ENCODE data around the gene KCNIP3.

KCNIP3 gene

DNA sequence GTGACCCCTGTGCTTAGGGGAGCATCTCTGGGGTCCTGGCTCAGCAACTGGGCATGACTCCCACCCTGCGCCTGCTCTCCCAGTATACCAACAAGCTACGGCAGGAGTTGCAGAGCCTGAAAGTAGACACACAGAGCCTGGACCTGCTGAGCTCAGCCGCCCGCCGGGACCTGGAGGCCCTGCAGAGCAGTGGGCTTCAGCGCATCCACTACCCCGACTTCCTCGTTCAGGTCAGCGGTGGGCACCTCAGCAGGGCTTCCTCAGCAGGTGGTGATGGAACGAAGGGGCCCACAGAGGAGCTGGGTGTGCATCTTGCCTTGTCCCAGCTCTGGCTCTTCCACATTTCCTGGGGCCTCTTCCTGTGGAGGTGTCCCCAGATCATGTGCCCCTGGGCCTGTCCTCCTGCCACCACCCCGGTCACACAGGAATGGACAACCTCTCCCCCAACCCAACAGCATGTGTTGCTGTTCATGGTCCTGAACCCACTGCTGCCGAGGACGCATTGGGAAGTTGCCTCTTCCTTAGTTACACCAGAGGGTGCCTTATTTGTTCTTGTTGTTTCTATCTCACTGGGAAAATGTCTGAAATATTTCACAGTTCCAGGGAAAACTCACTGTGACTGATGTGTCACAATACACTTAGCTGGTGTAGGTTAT lies 12.1 kb upstream of the KCNIP3 start:
- DNase-seq (ENCODE audit: low read depth), result no peak
- no peak for TF ChIP-seq CTCF (IDR thresholded peaks at IDR 0.05; ENCODE audit: low read length, missing control alignments)
- H3K4me3 ChIP-seq (replicated peaks; ENCODE audit: low read depth, low read length), result no peak overlapping the region

GRCh38 chr2:95285542-95285932 lies 11.6 kb upstream of the KCNIP3 start:
- TF ChIP-seq CTCF (IDR thresholded peaks at IDR 0.05; ENCODE audit: low read length, missing control alignments), result no peak
- no peak overlapping the region for H3K4me3 ChIP-seq (replicated peaks; ENCODE audit: low read depth, low read length)
- DNase-seq (ENCODE audit: low read depth), result no peak

- TF ChIP-seq CTCF (IDR thresholded peaks at IDR 0.05; ENCODE audit: low read length, missing control alignments), result no peak
- DNase-seq (ENCODE audit: low read depth), result no peak
- H3K4me3 ChIP-seq (replicated peaks; ENCODE audit: low read depth, low read length), result no peak overlapping the region
Measured at GRCh38 chr2:95287336-95287735, 9.8 kb upstream of the KCNIP3 start.

DNA sequence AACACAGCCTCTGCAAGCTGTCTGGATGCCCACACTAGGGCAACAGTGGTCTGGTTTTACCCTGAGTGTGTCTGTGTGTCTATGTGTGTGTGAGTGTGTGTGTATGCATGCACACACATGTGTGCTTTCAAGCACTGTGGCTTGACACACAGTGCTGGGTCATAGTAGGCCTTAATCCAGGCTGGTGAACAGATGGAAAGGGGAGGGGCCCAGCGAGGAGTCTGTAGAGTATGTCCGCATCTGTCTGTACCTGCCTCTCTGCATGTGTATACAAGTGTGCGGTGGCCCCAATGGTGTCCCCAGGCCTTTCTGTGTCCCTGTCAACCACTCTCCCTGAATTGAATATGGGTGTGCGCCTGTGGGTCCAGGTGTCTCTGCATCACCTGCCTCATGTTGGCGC lies 9.3 kb upstream of the KCNIP3 start:
- H3K4me3 ChIP-seq (replicated peaks; ENCODE audit: low read depth, low read length), result no peak overlapping the region
- no peak for TF ChIP-seq CTCF (IDR thresholded peaks at IDR 0.05; ENCODE audit: low read length, missing control alignments)
- no peak for DNase-seq (ENCODE audit: low read depth)

DNA sequence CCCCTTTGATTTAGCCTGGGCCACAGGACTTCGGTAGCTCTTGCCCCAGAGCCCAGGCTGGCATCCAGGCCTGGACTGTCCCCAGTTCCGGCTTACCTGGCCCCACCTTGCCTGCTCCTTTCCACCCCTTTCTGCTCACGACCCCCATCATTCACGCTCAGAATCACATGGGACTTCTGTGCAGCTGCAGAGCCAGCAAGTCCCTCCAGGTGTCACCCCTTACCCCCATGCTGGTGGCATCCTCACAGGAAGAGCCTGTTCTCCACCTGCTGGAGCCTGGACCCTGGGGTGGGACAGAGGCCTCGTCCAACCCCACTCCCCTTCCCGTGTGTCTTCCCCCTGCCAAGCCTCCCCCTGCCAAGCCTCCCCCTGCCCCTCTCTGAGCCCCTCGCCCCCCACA lies 7.9 kb upstream of the KCNIP3 start:
- TF ChIP-seq CTCF (IDR thresholded peaks at IDR 0.05; ENCODE audit: low read length, missing control alignments), result no peak
- no peak for DNase-seq (ENCODE audit: low read depth)

GRCh38 chr2:95291222-95291621 lies 5.9 kb upstream of the KCNIP3 start:
- no peak for DNase-seq (ENCODE audit: low read depth)
- no peak overlapping the region for H3K4me3 ChIP-seq (replicated peaks; ENCODE audit: low read depth, low read length)
- TF ChIP-seq CTCF (IDR thresholded peaks at IDR 0.05; ENCODE audit: low read length, missing control alignments), result no peak

More for the DNA sequence above, 7.9 kb upstream of the KCNIP3 start:
- no peak overlapping the region for H3K4me3 ChIP-seq (replicated peaks; ENCODE audit: low read depth, low read length)

DNA sequence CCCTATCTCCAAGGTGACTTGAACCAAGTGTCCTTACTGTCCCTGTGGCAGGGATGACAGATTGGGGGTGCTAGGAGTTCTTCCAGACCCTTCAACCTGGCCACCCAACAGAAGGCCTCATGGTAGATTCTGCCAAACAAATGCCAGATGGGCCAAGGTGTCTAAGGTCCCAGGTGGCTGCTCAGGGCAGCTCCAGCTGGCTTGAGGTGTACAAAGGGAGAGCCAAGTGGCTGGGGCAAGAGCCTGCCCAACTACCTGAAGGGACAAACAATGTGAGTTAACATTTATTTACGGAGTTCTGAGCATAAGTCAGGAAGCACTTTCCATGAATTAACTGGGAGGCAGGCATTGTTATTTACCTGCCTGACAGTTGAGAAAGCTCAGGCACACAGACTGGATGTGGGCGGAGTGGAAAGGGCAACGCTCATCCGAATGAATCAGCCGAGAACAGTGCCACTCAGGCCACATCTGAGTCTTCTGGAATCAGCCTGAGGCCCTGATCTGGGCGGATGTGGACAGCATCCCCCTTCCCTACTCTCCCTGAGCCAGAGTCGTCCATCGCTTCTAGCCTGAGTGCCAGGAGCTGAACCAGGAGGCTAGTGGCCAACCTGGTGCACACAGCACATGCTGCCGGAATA lies 4.4 kb upstream of the KCNIP3 start:
- no peak for TF ChIP-seq CTCF (IDR thresholded peaks at IDR 0.05; ENCODE audit: low read length, missing control alignments)
- DNase-seq (ENCODE audit: low read depth), result no peak
- no peak overlapping the region for H3K4me3 ChIP-seq (replicated peaks; ENCODE audit: low read depth, low read length)
